Effector memory CD8-positive, alpha-beta T cell (primary cell): Measurements from ENCODE around the gene CTAGE8.
A peak's percentile ranks its signal among the peaks of the same experiment; 100 is the strongest.
"Not testable (repeated sequence)": the region's sequence is repeated elsewhere in the genome, so short reads cannot be mapped to it uniquely, and the experiment has no call there.

ENCODE experiments used
- ATAC-seq: fragments of 150-1000 bp; cut with Tn5 transposase; replicated peaks from 2 replicates; pipeline ENCODE4 v1.10.0; 2021; ENCODE audit warnings: mild to moderate bottlenecking, moderate library complexity
- DNase-seq, 3 experiments: peaks; one replicate each; pipeline ENCODE4 v3.0.0; 2021
- H3K27ac Mint-ChIP-seq, 2 donors: one replicate each; pipeline ENCODE4 v1.8.0; 2022; ENCODE audit warnings: mild to moderate bottlenecking in 2 of 2, mixed read lengths in 2 of 2, moderate library complexity in 2 of 2
- H3K27me3 Mint-ChIP-seq, 2 donors: one replicate each; pipeline ENCODE4 v1.8.0; 2022; ENCODE audit warnings: mixed read lengths in 2 of 2
- H3K36me3 Mint-ChIP-seq: one replicate; pipeline ENCODE4 v1.8.0; 2022; ENCODE audit warnings: mild to moderate bottlenecking, moderate library complexity, mixed read lengths; ENCODE audit not compliant: insufficient read depth
- H3K4me1 Mint-ChIP-seq, 2 donors: one replicate each; pipeline ENCODE4 v1.8.0; 2022; ENCODE audit warnings: low read depth in 2 of 2, mixed read lengths in 2 of 2
- H3K4me3 Mint-ChIP-seq, 2 donors: one replicate each; pipeline ENCODE4 v1.8.0; 2022; ENCODE audit warnings: mild to moderate bottlenecking in 2 of 2, mixed read lengths in 2 of 2, moderate library complexity in 2 of 2
- H3K9me3 Mint-ChIP-seq, 2 donors: one replicate each; pipeline ENCODE4 v1.8.0; 2022; ENCODE audit warnings: mixed read lengths in 2 of 2

Gene CTAGE8

GRCh38 chr7:144269188-144269587 lies at the start of gene CTAGE8:
TSS of gene CTAGE8 (minus strand) at chr7:144269288. CDS start at chr7:144269250, 38 bp downstream.
- H3K4me1 Mint-ChIP-seq, DNase-seq, ATAC-seq, H3K27me3 Mint-ChIP-seq, H3K27ac Mint-ChIP-seq, H3K9me3 Mint-ChIP-seq, H3K4me3 Mint-ChIP-seq, H3K36me3 Mint-ChIP-seq: not testable (repeated sequence)

- ATAC-seq, H3K4me3 Mint-ChIP-seq, H3K27me3 Mint-ChIP-seq, H3K27ac Mint-ChIP-seq, DNase-seq, H3K9me3 Mint-ChIP-seq, H3K36me3 Mint-ChIP-seq, H3K4me1 Mint-ChIP-seq: not testable (repeated sequence)
These were observed 48.4 kb upstream of the CTAGE8 start for GRCh38 chr7:144317537-144317936.

GRCh38 chr7:144311872-144312469 lies 42.9 kb upstream of the CTAGE8 start, which contains the start of gene OR2A1:
TSS of gene OR2A1 (plus strand) at chr7:144312419. CDS start at chr7:144318125, 5,706 bp downstream.
- ATAC-seq, H3K9me3 Mint-ChIP-seq, H3K4me1 Mint-ChIP-seq, H3K27me3 Mint-ChIP-seq, H3K27ac Mint-ChIP-seq, DNase-seq, H3K4me3 Mint-ChIP-seq, H3K36me3 Mint-ChIP-seq: not testable (repeated sequence)

GRCh38 chr7:144311218-144311617 lies 42.1 kb upstream of the CTAGE8 start:
- ATAC-seq, H3K4me1 Mint-ChIP-seq, H3K9me3 Mint-ChIP-seq, H3K27me3 Mint-ChIP-seq, H3K27ac Mint-ChIP-seq, H3K4me3 Mint-ChIP-seq, DNase-seq, H3K36me3 Mint-ChIP-seq: not testable (repeated sequence)

- not testable (repeated sequence) for DNase-seq, ATAC-seq, H3K27ac Mint-ChIP-seq, H3K4me3 Mint-ChIP-seq, H3K4me1 Mint-ChIP-seq, H3K36me3 Mint-ChIP-seq, H3K27me3 Mint-ChIP-seq, H3K9me3 Mint-ChIP-seq
These were observed 40.6 kb upstream of the CTAGE8 start for GRCh38 chr7:144309702-144310101.

- not testable (repeated sequence) for H3K36me3 Mint-ChIP-seq, ATAC-seq, H3K4me1 Mint-ChIP-seq, H3K4me3 Mint-ChIP-seq, H3K9me3 Mint-ChIP-seq, H3K27me3 Mint-ChIP-seq, H3K27ac Mint-ChIP-seq, DNase-seq
These were observed 36.1 kb upstream of the CTAGE8 start for GRCh38 chr7:144305156-144305555.

GRCh38 chr7:144303607-144304006 lies 34.5 kb upstream of the CTAGE8 start:
- not testable (repeated sequence) for H3K4me3 Mint-ChIP-seq, H3K36me3 Mint-ChIP-seq, DNase-seq, ATAC-seq, H3K27ac Mint-ChIP-seq, H3K9me3 Mint-ChIP-seq, H3K4me1 Mint-ChIP-seq, H3K27me3 Mint-ChIP-seq

- not testable (repeated sequence) for H3K9me3 Mint-ChIP-seq, H3K27ac Mint-ChIP-seq, H3K27me3 Mint-ChIP-seq, ATAC-seq, H3K36me3 Mint-ChIP-seq, H3K4me1 Mint-ChIP-seq, H3K4me3 Mint-ChIP-seq, DNase-seq
These were observed 33.7 kb upstream of the CTAGE8 start for GRCh38 chr7:144302578-144303303.

GRCh38 chr7:144293794-144294499 lies 24.9 kb upstream of the CTAGE8 start:
- not testable (repeated sequence) for H3K36me3 Mint-ChIP-seq, H3K27ac Mint-ChIP-seq, DNase-seq, H3K27me3 Mint-ChIP-seq, H3K4me3 Mint-ChIP-seq, H3K9me3 Mint-ChIP-seq, H3K4me1 Mint-ChIP-seq
- ATAC-seq = peak; percentile 74

GRCh38 chr7:144292384-144293161 lies 23.5 kb upstream of the CTAGE8 start:
- H3K4me3 Mint-ChIP-seq = not testable (repeated sequence)

GRCh38 chr7:144291607-144292006 lies 22.5 kb upstream of the CTAGE8 start:
- not testable (repeated sequence) for H3K27ac Mint-ChIP-seq, H3K36me3 Mint-ChIP-seq, DNase-seq, H3K4me1 Mint-ChIP-seq, H3K27me3 Mint-ChIP-seq, H3K9me3 Mint-ChIP-seq, ATAC-seq, H3K4me3 Mint-ChIP-seq

More at GRCh38 chr7:144292384-144293161, 23.5 kb upstream of the CTAGE8 start:
- H3K4me1 Mint-ChIP-seq, H3K36me3 Mint-ChIP-seq, DNase-seq, H3K9me3 Mint-ChIP-seq, H3K27ac Mint-ChIP-seq, H3K27me3 Mint-ChIP-seq: not testable (repeated sequence)
- peak; percentile 25 for ATAC-seq

GRCh38 chr7:144287171-144287784 lies 18.2 kb upstream of the CTAGE8 start:
- H3K27ac Mint-ChIP-seq, ATAC-seq, H3K9me3 Mint-ChIP-seq, DNase-seq, H3K27me3 Mint-ChIP-seq, H3K36me3 Mint-ChIP-seq, H3K4me3 Mint-ChIP-seq, H3K4me1 Mint-ChIP-seq: not testable (repeated sequence)

GRCh38 chr7:144283716-144284115 lies 14.6 kb upstream of the CTAGE8 start:
- not testable (repeated sequence) for ATAC-seq, H3K9me3 Mint-ChIP-seq, H3K36me3 Mint-ChIP-seq

More at GRCh38 chr7:144283716-144284115, 14.6 kb upstream of the CTAGE8 start:
- H3K27me3 Mint-ChIP-seq, DNase-seq, H3K4me1 Mint-ChIP-seq, H3K27ac Mint-ChIP-seq, H3K4me3 Mint-ChIP-seq: not testable (repeated sequence)
